Hypothalamus (tissue), 51 donors: ENCODE results near the gene ELF1.
A peak's percentile ranks its signal among the peaks of the same experiment; 100 is the strongest.

ENCODE experiments used
- DNase-seq, 51 donors: peaks; one replicate each; lab custom pipeline; 2025; lab: John Stamatoyannopoulos, UW

Gene ELF1

GRCh38 chr13:41019011-41019487, at the start of gene ELF1:
Gene ELF1, minus strand, starts transcription at chr13:41019316. Its CDS starts 37,262 bp downstream, at chr13:40982054.
- peak in 4 of 51 donors; percentile 2 to 36 (median 24) for DNase-seq

GRCh38 chr13:41065078-41065477, 46.0 kb upstream of the ELF1 start:
- DNase-seq: no peak

GRCh38 chr13:41064493-41064892, 45.4 kb upstream of the ELF1 start:
- DNase-seq: no peak

- peak in 7 of 51 donors; percentile 56 to 87 (median 72) for DNase-seq
These were observed 43.1 kb upstream of the ELF1 start for GRCh38 chr13:41061914-41062837.

GRCh38 chr13:41061075-41061913, 42.2 kb upstream of the ELF1 start, which contains the start of gene WBP4:
Gene WBP4, plus strand, starts transcription at chr13:41061509. Its CDS starts 165 bp downstream, at chr13:41061674.
- DNase-seq: peak; percentile 80 to 99 (median 93)

- peak in 50 of 51 donors; percentile 52 to 95 (median 79) for DNase-seq
These were observed 41.6 kb upstream of the ELF1 start for GRCh38 chr13:41060724-41061074.

- peak; percentile 42 to 94 (median 77) for DNase-seq
These were observed 41.1 kb upstream of the ELF1 start for GRCh38 chr13:41060082-41060723.

- DNase-seq: peak in 3 of 51 donors; percentile 13 to 67 (median 43)
These were observed 40.5 kb upstream of the ELF1 start for GRCh38 chr13:41059456-41060081.

GRCh38 chr13:41058295-41059070, 39.4 kb upstream of the ELF1 start:
- DNase-seq: no peak

- no peak for DNase-seq
These were observed 38.0 kb upstream of the ELF1 start for GRCh38 chr13:41056826-41057711.

GRCh38 chr13:41056194-41056593, 37.1 kb upstream of the ELF1 start:
- DNase-seq: no peak

- DNase-seq: no peak
These were observed 36.0 kb upstream of the ELF1 start for GRCh38 chr13:41054919-41055619.

- DNase-seq: peak in 2 of 51 donors; percentile 5 to 18
These were observed 35.2 kb upstream of the ELF1 start for GRCh38 chr13:41054212-41054877.

- no peak for DNase-seq
These were observed 34.3 kb upstream of the ELF1 start for GRCh38 chr13:41053384-41053826.

GRCh38 chr13:41052441-41052840, 33.3 kb upstream of the ELF1 start:
- no peak for DNase-seq

GRCh38 chr13:41049480-41050440, 30.6 kb upstream of the ELF1 start:
- no peak for DNase-seq
